ENCODE results near the gene ITSN1.

GRCh38 chr21:33734291-33734690 lies 92.0 kb downstream of the ITSN1 start:
- no peak for TF ChIP-seq CTCF (IDR thresholded peaks at IDR 0.05)
- no peak for TF ChIP-seq POLR2A (IDR thresholded peaks at IDR 0.05)
